WTC11 (cell line): Measurements from ENCODE around the gene RBM43.

ENCODE experiments used
- ATF3 ChIP-seq: sonication (generic); formaldehyde crosslinking; conservative IDR thresholded peaks from 2 replicates; pipeline ENCODE4 v1.8.1; 2022; ENCODE audit warnings: mild to moderate bottlenecking, missing genetic modification reagents
- CTCF ChIP-seq: fragments of 200-600 bp; IDR thresholded peaks from 2 replicates; pipeline ENCODE4 v1.8.0; 2022; ENCODE audit warnings: antibody characterized with exemption
- MAX ChIP-seq: sonication (generic); formaldehyde crosslinking; IDR thresholded peaks from 2 replicates; pipeline ENCODE4 v1.8.0; 2022; ENCODE audit warnings: mild to moderate bottlenecking, missing genetic modification reagents
- MLX ChIP-seq: sonication (generic); formaldehyde crosslinking; IDR thresholded peaks from 2 replicates; pipeline ENCODE4 v1.8.1; 2023; ENCODE audit warnings: mild to moderate bottlenecking, missing genetic modification reagents, moderate library complexity
- NFYB ChIP-seq: sonication (generic); formaldehyde crosslinking; conservative IDR thresholded peaks from 2 replicates; pipeline ENCODE4 v1.8.0; 2022; ENCODE audit warnings: low read depth, missing genetic modification reagents
- STAT6 ChIP-seq: sonication (generic); formaldehyde crosslinking; conservative IDR thresholded peaks from 2 replicates; pipeline ENCODE4 v1.8.1; 2023; ENCODE audit warnings: mild to moderate bottlenecking, low read depth, missing genetic modification reagents, moderate library complexity
- TEAD4 ChIP-seq: sonication (generic); formaldehyde crosslinking; IDR thresholded peaks from 2 replicates; pipeline ENCODE4 v1.8.0; 2022; ENCODE audit warnings: mild to moderate bottlenecking, missing genetic modification reagents
- ZNF232 ChIP-seq: sonication (generic); formaldehyde crosslinking; IDR thresholded peaks from 2 replicates; pipeline ENCODE4 v1.8.0; 2022; ENCODE audit warnings: mild to moderate bottlenecking, missing genetic modification reagents

- no peak for TF ChIP-seq TEAD4 (CRISPR knock-in tag)
- TF ChIP-seq MAX (CRISPR knock-in tag) = no peak
- TF ChIP-seq CTCF = no peak
- no peak for TF ChIP-seq ZNF232 (CRISPR knock-in tag)
- no peak for TF ChIP-seq MLX
- TF ChIP-seq NFYB (CRISPR knock-in tag) = no peak
- TF ChIP-seq STAT6 (CRISPR knock-in tag) = no peak
- no peak for TF ChIP-seq ATF3 (CRISPR knock-in tag)
These were observed 5.9 kb upstream of the RBM43 start for GRCh38 chr2:151267537-151267936.
